PFSK-1 (cell line): ENCODE results near the gene TMTC3.

Experiments
- POLR2AphosphoS5 ChIP-seq: IDR thresholded peaks from 2 replicates; pipeline ENCODE4 v1.6.1; 2012; ENCODE audit warnings: low read depth, mild to moderate bottlenecking, control low read depth, low read length, moderate library complexity
- TF ChIP-seq, protein P1 (sequence below), 2 experiments: IDR thresholded peaks; 2 replicates each; pipeline versions ENCODE4 v1.6.1 to v1.8.0; 2011 to 2012; ENCODE audit warnings: low read depth in 2 of 2, low read length in 2 of 2, control low read depth in 1 of 2, inconsistent platforms in 1 of 2, mild to moderate bottlenecking in 1 of 2, moderate library complexity in 1 of 2; ENCODE audit not compliant: insufficient read depth in 1 of 2

DNA sequence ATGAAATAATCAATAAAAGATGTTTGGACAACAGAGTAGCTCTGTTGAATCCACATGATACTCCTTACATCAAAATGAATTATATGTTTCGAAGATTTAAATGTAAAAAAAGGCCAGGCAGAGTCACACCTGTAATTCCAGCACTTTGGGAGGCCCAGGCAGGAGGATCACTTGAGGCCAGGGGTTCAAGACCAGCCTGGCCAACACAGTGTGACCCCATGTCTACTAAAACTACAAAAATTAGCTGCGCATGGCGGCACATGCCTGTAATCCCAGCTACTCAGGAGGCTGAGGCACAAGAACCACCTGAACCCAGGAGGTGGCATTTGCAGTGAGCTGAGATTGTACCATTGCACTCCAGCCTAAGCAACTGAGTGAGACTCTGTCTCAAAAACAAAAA lies 15.0 kb upstream of the TMTC3 start:
- TF ChIP-seq, protein P1, sequence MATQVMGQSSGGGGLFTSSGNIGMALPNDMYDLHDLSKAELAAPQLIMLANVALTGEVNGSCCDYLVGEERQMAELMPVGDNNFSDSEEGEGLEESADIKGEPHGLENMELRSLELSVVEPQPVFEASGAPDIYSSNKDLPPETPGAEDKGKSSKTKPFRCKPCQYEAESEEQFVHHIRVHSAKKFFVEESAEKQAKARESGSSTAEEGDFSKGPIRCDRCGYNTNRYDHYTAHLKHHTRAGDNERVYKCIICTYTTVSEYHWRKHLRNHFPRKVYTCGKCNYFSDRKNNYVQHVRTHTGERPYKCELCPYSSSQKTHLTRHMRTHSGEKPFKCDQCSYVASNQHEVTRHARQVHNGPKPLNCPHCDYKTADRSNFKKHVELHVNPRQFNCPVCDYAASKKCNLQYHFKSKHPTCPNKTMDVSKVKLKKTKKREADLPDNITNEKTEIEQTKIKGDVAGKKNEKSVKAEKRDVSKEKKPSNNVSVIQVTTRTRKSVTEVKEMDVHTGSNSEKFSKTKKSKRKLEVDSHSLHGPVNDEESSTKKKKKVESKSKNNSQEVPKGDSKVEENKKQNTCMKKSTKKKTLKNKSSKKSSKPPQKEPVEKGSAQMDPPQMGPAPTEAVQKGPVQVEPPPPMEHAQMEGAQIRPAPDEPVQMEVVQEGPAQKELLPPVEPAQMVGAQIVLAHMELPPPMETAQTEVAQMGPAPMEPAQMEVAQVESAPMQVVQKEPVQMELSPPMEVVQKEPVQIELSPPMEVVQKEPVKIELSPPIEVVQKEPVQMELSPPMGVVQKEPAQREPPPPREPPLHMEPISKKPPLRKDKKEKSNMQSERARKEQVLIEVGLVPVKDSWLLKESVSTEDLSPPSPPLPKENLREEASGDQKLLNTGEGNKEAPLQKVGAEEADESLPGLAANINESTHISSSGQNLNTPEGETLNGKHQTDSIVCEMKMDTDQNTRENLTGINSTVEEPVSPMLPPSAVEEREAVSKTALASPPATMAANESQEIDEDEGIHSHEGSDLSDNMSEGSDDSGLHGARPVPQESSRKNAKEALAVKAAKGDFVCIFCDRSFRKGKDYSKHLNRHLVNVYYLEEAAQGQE (IDR thresholded peaks at IDR 0.05; ENCODE audit: insufficient read depth in 1 of 2, low read depth in 2 of 2, low read length in 2 of 2), result no peak
- TF ChIP-seq POLR2AphosphoS5, result no peak
